Sigmoid colon (tissue), 7 donors: ENCODE measurements around the gene ZNF639. TPM values are rescaled to one million over a fixed set of nuclear protein-coding genes. Genes with fewer than 3 reads are reported as not detected.

Experiments
- DNase-seq: peaks from one replicate; pipeline ENCODE4 v3.0.0-alpha.2; 2019
- H3K27ac ChIP-seq, 4 donors: fragments of 200-600 bp; sonication (generic); one replicate each; pipeline ENCODE4 v1.5.1; 2016 to 2019; ENCODE audit warnings: mild to moderate bottlenecking in 1 of 4
- H3K27me3 ChIP-seq, 3 donors: fragments of 200-600 bp; sonication (generic); one replicate each; pipeline ENCODE4 v1.5.1; 2019; ENCODE audit warnings: mild to moderate bottlenecking in 1 of 3
- H3K36me3 ChIP-seq, 4 donors: fragments of 200-600 bp; sonication (generic); one replicate each; pipeline ENCODE4 v1.5.1; 2016 to 2019
- H3K4me1 ChIP-seq, 4 donors: fragments of 200-600 bp; sonication (generic); one replicate each; pipeline ENCODE4 v1.5.1; 2017 to 2019
- H3K4me3 ChIP-seq, 4 donors: fragments of 200-600 bp; sonication (generic); one replicate each; pipeline ENCODE4 v1.5.1; 2017 to 2019; ENCODE audit warnings: mild to moderate bottlenecking in 2 of 4, moderate library complexity in 1 of 4
- H3K9me3 ChIP-seq, 4 donors: fragments of 200-600 bp in 3 of 4; sonication (generic) in 3 of 4; one replicate each; pipeline versions ENCODE4 v1.5.1 to v1.6.1; 2013 to 2019
- EP300 ChIP-seq, 4 donors: sonication (generic); formaldehyde crosslinking; IDR thresholded peaks; one replicate each; pipeline ENCODE4 v1.6.1; 2017; ENCODE audit warnings: antibody characterized with exemption in 4 of 4
- POLR2A ChIP-seq, 2 donors: fragments of 450-650 bp; IDR thresholded peaks; one replicate each; pipeline ENCODE4 v1.6.1; 2016; ENCODE audit warnings: antibody characterized with exemption in 2 of 2, mild to moderate bottlenecking in 2 of 2, moderate library complexity in 2 of 2
- POLR2AphosphoS5 ChIP-seq, 4 donors: sonication (generic); formaldehyde crosslinking; IDR thresholded peaks; one replicate each; pipeline ENCODE4 v1.6.1; 2017; ENCODE audit warnings: antibody characterized with exemption in 4 of 4
- WGBS, 2 donors: extraction: QIAGEN DNeasy Blood & Tissue Kit; methylation state at CpG; one replicate each; pipeline ENCODE4 v1.1.7; 2013; 5-methylcytosine and 5-hydroxymethylcytosine counted together
- intact Hi-C: fragments of 100-400 bp; cut with DNase I; formaldehyde crosslinking; loops from one replicate; pipeline ENCODE4 v1.15.1; 2023
- polyA plus RNA-seq, 3 donors: library from polyadenylated mRNA; stranded (reverse); fragments of 200-250 nt; gene quantifications; one replicate each; pipeline ENCODE4 v1.2.3, GENCODE V29; 2013
- total RNA-seq, 4 donors: library from RNA; depleted of rRNA; stranded (reverse); fragments of >200 nt; gene quantifications; one replicate each; pipeline ENCODE4 v1.1.0, GENCODE V29; 2016
- TF ChIP-seq, protein P1 (sequence below), 4 experiments: fragments of 450-650 bp in 3 of 4; fragments of 200-600 bp in 1 of 4; IDR thresholded peaks; one replicate each; pipeline ENCODE4 v1.5.1; 2016 to 2019; ENCODE audit warnings: antibody characterized with exemption in 4 of 4, mild to moderate bottlenecking in 3 of 4, moderate library complexity in 2 of 4
- donor health status: healthy with polysubstance abuse.
- donor health status: Bipolar disorder and iron deficiency.
- donor health status: healthy.

Gene ZNF639
- total and polyA plus RNA-seq, 7 donors, result 16.4 to 75.9 (median 48.7) TPM

DNA sequence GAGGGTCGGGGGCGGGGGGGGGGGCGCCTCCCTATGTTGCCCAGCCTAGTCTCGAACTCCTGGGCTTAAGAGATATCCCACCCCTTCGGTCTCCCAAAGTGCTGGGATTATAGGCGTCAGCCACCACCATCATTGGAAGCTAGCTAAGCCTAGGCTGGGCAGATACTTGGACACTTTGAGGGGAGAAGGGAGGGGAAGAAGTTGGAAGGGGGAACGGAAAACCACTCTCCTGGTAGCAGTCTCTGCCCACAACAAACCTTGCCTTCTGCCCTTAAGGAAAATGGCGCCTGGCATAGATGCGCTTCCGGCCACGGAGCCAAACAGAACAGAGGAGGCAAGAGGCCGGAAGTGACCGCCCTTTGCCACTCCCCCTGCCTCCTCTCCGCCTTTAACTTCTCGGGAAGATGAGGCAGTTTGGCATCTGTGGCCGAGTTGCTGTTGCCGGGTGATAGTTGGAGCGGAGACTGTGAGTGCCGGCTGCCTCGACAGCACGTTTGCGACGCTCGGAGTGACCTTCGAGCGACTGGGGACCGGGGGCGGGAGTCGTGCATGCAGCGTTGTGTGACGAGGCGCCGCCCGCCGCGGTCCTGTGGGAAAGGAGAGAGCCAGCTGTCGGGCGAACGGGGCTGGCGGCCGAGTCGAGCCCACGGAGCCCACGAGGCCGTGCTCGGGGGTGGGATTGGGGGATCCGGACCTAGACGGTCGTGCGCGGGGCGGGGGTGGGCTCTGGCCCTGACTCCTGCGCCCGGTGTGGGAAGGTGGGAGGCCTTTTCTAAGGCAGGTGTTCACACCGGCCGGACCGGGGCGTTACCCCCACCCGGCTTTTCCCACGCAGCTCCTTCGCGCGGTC is 24.7 kb downstream of the ZNF639 start, which contains the start of gene MFN1:
MFN1 (plus strand) TSS at position 365 of the 850 bp plus-strand sequence. CDS start 1,143 bp downstream, outside the sequence.
- intact Hi-C loops, result loop anchor here (1.0 to 10.0 kb wide), 4 partner anchors 24 to 257 kb away; partner anchors contain the start of genes ACTL6A, GNB4, MRPL47 and NDUFB5

GRCh38 chr3:179348325-179349013 is 25.6 kb downstream of the ZNF639 start:
- Histone ChIP-seq H3K4me3 (peak overlapping the region; percentile 72 to 85 (median 80)), H3K4me1 (peaks cover 0 to 26% (median 13%) of the 10 kb centered on the region in 4 donors), H3K27me3 (no peaks in the 10 kb centered on the region), H3K9me3 (no peaks in the 10 kb centered on the region), H3K27ac (peak overlapping the region; percentile 81 to 91 (median 88)), H3K36me3 (peaks cover 4 to 41% (median 8%) of the 10 kb centered on the region in 4 donors)
- intact Hi-C loops, result loop anchor here (5.0 to 10.0 kb wide), 2 partner anchors 104 to 256 kb away; partner anchors contain the start of genes GNB4, MRPL47 and NDUFB5
- 8 to 27% methylated on average over 5 of the region's 5 CpGs for WGBS, 2 donors
- TF ChIP-seq POLR2A (IDR thresholded peaks at IDR 0.05) (no peak), POLR2AphosphoS5 (IDR thresholded peaks at IDR 0.05) (no peak), EP300 (IDR thresholded peaks at IDR 0.05) (no peak)
- TF ChIP-seq, protein P1, sequence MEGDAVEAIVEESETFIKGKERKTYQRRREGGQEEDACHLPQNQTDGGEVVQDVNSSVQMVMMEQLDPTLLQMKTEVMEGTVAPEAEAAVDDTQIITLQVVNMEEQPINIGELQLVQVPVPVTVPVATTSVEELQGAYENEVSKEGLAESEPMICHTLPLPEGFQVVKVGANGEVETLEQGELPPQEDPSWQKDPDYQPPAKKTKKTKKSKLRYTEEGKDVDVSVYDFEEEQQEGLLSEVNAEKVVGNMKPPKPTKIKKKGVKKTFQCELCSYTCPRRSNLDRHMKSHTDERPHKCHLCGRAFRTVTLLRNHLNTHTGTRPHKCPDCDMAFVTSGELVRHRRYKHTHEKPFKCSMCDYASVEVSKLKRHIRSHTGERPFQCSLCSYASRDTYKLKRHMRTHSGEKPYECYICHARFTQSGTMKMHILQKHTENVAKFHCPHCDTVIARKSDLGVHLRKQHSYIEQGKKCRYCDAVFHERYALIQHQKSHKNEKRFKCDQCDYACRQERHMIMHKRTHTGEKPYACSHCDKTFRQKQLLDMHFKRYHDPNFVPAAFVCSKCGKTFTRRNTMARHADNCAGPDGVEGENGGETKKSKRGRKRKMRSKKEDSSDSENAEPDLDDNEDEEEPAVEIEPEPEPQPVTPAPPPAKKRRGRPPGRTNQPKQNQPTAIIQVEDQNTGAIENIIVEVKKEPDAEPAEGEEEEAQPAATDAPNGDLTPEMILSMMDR (IDR thresholded peaks at IDR 0.05), result no peak
- DNase-seq, result no peak

More for the DNA sequence above, 24.7 kb downstream of the ZNF639 start, which contains the start of gene MFN1:
- H3K27ac ChIP-seq, result peak within 1 kb of the TSS; percentile 81 to 91 (median 88)
- H3K27me3 ChIP-seq, result no peaks in the 10 kb centered on the region
- WGBS, 2 donors, result 1% methylated on average over 63 of the region's 63 CpGs
- H3K9me3 ChIP-seq, result no peaks in the 10 kb centered on the region
- DNase-seq, result peak; percentile 98
- TF ChIP-seq POLR2A (IDR thresholded peaks at IDR 0.05) (peak; percentile 22 to 61), EP300 (IDR thresholded peaks at IDR 0.05) (no peak), POLR2AphosphoS5 (IDR thresholded peaks at IDR 0.05) (peak; percentile 76 to 94 (median 86))
- TF ChIP-seq, protein P1 (IDR thresholded peaks at IDR 0.05), result no peak
- H3K4me3 ChIP-seq, result peak within 1 kb of the TSS; percentile 72 to 85 (median 80)
- peaks cover 2 to 32% (median 7%) of the 10 kb centered on the region in 4 donors for H3K36me3 ChIP-seq
- peaks cover 0 to 26% (median 13%) of the 10 kb centered on the region in 4 donors for H3K4me1 ChIP-seq

GRCh38 chr3:179355996-179356395 is 33.2 kb downstream of the ZNF639 start:
- Histone ChIP-seq H3K27ac (no peak overlapping the region), H3K4me3 (no peak overlapping the region), H3K27me3 (no peaks in the 10 kb centered on the region), H3K36me3 (peaks cover 10 to 98% (median 47%) of the 10 kb centered on the region in 4 donors), H3K4me1 (no peaks in the 10 kb centered on the region), H3K9me3 (no peaks in the 10 kb centered on the region)
- TF ChIP-seq EP300 (IDR thresholded peaks at IDR 0.05), result no peak
- no peak for TF ChIP-seq POLR2AphosphoS5 (IDR thresholded peaks at IDR 0.05)
- no peak for TF ChIP-seq POLR2A (IDR thresholded peaks at IDR 0.05)
- TF ChIP-seq, protein P1 (IDR thresholded peaks at IDR 0.05), result no peak
- WGBS, 2 donors, result 96 to 98% methylated on average over 1 of the region's 1 CpG
- intact Hi-C loops, result no loop called here
- no peak for DNase-seq

GRCh38 chr3:179363332-179363731 is 40.5 kb downstream of the ZNF639 start:
- Histone ChIP-seq H3K36me3 (peaks cover 10 to 98% (median 43%) of the 10 kb centered on the region in 4 donors), H3K4me3 (no peak overlapping the region), H3K9me3 (no peaks in the 10 kb centered on the region), H3K27ac (no peak overlapping the region), H3K4me1 (no peaks in the 10 kb centered on the region), H3K27me3 (no peaks in the 10 kb centered on the region)
- 96% methylated on average over 5 of the region's 5 CpGs for WGBS, 2 donors
- TF ChIP-seq EP300 (IDR thresholded peaks at IDR 0.05) (no peak), POLR2A (IDR thresholded peaks at IDR 0.05) (no peak), POLR2AphosphoS5 (IDR thresholded peaks at IDR 0.05) (no peak)
- TF ChIP-seq, protein P1 (IDR thresholded peaks at IDR 0.05), result no peak
- DNase-seq, result no peak
- intact Hi-C loops, result no loop called here
